ENCODE measurements around the gene DRC1.

Gene DRC1

GRCh38 chr2:26412091-26412673, 10.5 kb downstream of the DRC1 start:
- no peaks in the 10 kb centered on the region for H3K27me3 ChIP-seq (ENCODE audit: insufficient read depth, poor library complexity, severe bottlenecking)
- H3K4me3 ChIP-seq (replicated peaks; ENCODE audit: insufficient read depth, low read length) = peak overlapping the region; percentile 25
- TF ChIP-seq POLR2AphosphoS5 (IDR thresholded peaks at IDR 0.05; ENCODE audit: low read depth) = peak; percentile 47; the same call in 1 of the 2 replicates
- TF ChIP-seq, protein P1, sequence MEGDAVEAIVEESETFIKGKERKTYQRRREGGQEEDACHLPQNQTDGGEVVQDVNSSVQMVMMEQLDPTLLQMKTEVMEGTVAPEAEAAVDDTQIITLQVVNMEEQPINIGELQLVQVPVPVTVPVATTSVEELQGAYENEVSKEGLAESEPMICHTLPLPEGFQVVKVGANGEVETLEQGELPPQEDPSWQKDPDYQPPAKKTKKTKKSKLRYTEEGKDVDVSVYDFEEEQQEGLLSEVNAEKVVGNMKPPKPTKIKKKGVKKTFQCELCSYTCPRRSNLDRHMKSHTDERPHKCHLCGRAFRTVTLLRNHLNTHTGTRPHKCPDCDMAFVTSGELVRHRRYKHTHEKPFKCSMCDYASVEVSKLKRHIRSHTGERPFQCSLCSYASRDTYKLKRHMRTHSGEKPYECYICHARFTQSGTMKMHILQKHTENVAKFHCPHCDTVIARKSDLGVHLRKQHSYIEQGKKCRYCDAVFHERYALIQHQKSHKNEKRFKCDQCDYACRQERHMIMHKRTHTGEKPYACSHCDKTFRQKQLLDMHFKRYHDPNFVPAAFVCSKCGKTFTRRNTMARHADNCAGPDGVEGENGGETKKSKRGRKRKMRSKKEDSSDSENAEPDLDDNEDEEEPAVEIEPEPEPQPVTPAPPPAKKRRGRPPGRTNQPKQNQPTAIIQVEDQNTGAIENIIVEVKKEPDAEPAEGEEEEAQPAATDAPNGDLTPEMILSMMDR (IDR thresholded peaks at IDR 0.05; ENCODE audit: insufficient read depth, low read length) = no peak
- DNase-seq (ENCODE audit: low read depth in 1 of 2, low spot score in 1 of 2) = peak; percentile 58 to 71
- H3K27ac ChIP-seq (replicated peaks) = peak overlapping the region; percentile 73

DNA sequence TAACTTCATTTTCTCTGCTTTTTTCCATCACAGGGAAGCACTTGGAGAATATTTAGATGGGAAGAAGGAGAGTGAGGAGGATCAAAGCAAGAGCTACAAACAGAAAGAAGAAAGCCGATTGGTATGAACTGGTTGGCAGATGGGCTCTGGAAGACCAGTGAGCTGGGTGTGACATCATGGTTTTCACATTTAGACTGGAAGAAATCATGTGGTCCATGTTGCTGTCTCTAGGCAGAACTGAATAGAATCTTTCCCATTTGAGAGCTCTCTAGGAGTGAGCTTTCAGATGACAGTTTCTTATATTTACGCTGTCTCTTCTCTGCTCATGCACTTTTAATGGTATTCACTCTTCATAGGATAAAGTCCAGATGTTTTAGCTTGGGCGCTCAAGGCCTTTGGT, 12.6 kb downstream of the DRC1 start:
- TF ChIP-seq REST (IDR thresholded peaks at IDR 0.05; ENCODE audit: insufficient replicate concordance, low read depth) (no peak), GABPA (IDR thresholded peaks at IDR 0.05; ENCODE audit: low read depth) (no peak), POLR2AphosphoS5 (IDR thresholded peaks at IDR 0.05; ENCODE audit: low read depth) (no peak), SPI1 (IDR thresholded peaks at IDR 0.05; ENCODE audit: borderline replicate concordance, low read depth) (no peak)
- TF ChIP-seq, protein P1 (IDR thresholded peaks at IDR 0.05; ENCODE audit: insufficient read depth, low read length) = no peak
- Histone ChIP-seq H3K27me3 (ENCODE audit: insufficient read depth, poor library complexity, severe bottlenecking) (no peaks in the 10 kb centered on the region), H3K4me3 (replicated peaks; ENCODE audit: insufficient read depth, low read length) (no peak overlapping the region), H3K27ac (replicated peaks) (no peak overlapping the region)
- no peak for DNase-seq (ENCODE audit: low read depth in 1 of 2, low spot score in 1 of 2)

- DNase-seq (ENCODE audit: low read depth in 1 of 2, low spot score in 1 of 2) = no peak
- TF ChIP-seq SPI1 (IDR thresholded peaks at IDR 0.05; ENCODE audit: borderline replicate concordance, low read depth) (no peak), POLR2AphosphoS5 (IDR thresholded peaks at IDR 0.05; ENCODE audit: low read depth) (no peak), REST (IDR thresholded peaks at IDR 0.05; ENCODE audit: insufficient replicate concordance, low read depth) (no peak), GABPA (IDR thresholded peaks at IDR 0.05; ENCODE audit: low read depth) (no peak)
- TF ChIP-seq, protein P1 (IDR thresholded peaks at IDR 0.05; ENCODE audit: insufficient read depth, low read length) = no peak
- Histone ChIP-seq H3K27ac (replicated peaks) (no peak overlapping the region), H3K27me3 (ENCODE audit: insufficient read depth, poor library complexity, severe bottlenecking) (no peaks in the 10 kb centered on the region), H3K4me3 (replicated peaks; ENCODE audit: insufficient read depth, low read length) (no peak overlapping the region)
Observed at GRCh38 chr2:26421961-26422360, 20.2 kb downstream of the DRC1 start.

All from HL-60 (cell line).